Stimulated activated CD4-positive, alpha-beta T cell treated with anti-CD3 and anti-CD28 coated beads, Interleukin-15, amount 100 ng/mL, for 1 hour (primary cell): ENCODE results near the gene GGT6.

ENCODE experiments used
- DNase-seq, 2 donors: peaks; one replicate each; pipeline ENCODE4 v3.0.0-alpha.2; 2020; ENCODE audit warnings: low read depth in 1 of 2, low spot score in 1 of 2

Gene GGT6

DNA sequence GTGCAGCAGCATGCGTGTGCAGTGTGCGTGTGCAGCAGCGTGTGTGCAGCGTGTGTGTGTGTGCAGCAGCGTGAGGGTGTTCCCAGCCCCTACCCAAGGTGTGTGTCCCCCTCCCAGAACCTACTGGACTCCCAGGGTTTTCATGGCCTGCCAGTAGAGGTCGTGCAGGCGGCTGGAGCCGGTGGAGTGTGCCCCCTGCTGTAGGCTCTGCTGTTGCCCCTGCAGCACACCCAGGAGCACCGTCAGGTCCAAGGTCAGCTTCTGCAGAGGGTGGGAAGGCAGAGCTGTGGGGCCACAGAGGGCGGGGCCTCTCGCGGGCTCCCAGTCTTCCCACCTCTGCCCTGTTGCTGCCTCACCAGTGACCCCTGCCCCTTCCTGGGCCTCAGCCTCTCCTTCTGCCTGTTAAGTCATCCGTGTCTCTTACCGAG is 20.1 kb downstream of the GGT6 start:
- no peak for DNase-seq

DNA sequence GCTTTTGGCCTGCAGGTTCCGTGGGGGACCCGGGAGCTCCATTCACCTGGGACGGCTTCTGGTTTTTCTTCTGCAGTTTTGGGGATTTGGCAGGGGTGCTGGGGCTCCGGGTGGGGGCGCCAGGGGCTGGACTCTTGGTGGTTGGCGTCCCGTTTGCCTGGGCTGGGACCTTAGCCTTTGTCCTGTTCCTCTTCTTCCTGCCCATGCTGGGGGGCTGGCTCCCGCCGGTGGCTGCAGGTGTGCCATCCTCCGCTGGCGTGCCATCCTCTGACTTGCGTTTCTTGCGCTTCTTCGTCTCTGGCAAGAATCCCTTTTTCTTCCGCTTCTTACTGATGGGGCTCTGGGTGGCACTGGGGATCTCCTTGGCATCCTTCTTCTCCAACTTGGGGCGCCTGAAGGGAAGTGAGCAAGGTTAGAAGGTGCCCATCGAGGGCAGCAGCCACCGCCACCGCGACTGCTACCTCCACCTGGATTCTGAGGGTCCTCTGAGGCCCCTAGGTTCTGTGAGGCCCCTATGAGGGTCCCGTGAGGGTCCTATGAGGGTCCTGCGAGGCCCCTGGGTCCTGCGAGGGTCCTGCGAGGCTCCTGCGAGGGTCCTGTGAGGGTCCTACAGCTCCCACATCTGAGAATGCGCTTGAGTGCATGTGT is 20.7 kb downstream of the GGT6 start:
- DNase-seq = no peak

GRCh38 chr17:4539025-4539424 is 21.4 kb downstream of the GGT6 start:
- no peak for DNase-seq

DNA sequence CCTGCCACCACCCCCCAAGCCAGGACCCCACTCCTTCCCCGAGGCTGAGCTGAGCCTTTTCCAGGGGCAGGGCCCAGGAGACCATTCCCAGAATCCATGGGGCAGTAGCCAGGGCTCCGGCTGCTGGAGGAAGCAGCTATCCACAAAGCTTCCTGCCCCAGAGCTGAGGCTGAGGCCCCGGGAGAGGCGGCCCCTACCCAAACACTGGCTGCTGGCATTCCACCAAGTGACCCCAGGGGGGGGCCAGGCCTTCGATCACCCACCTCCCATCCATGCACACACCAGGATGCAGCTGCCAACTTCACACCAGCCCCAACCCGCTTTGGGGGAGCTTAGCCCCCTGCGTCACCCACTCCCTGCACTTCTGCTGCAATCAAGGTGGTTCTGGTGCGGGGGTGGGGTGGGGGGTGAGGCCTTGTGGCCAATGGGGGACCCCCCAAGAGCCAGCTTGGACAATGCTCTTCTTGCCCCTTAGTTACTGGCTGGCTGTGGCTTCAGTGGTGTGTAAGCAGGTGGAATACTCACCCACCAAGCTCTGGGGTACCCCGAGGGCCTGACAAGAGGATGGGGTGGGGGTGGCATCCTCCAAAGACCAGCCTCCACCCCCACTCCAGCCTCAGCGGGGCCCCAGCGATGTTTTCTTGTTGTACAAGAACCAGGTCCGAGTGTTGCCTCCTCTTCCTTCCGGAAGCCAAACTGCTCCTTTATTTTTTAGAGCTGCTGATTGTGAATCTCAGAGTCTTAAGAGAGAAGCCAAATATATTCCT is 22.0 kb downstream of the GGT6 start:
- no peak for DNase-seq

- no peak for DNase-seq
These were observed 22.7 kb downstream of the GGT6 start for GRCh38 chr17:4537451-4538235.

- no peak for DNase-seq
These were observed 23.5 kb downstream of the GGT6 start for GRCh38 chr17:4536742-4537411.

GRCh38 chr17:4536259-4536741 is 24.1 kb downstream of the GGT6 start:
- DNase-seq = no peak

GRCh38 chr17:4535667-4536258 is 24.6 kb downstream of the GGT6 start:
- DNase-seq = no peak

GRCh38 chr17:4534928-4535666 is 25.3 kb downstream of the GGT6 start:
- no peak for DNase-seq

DNA sequence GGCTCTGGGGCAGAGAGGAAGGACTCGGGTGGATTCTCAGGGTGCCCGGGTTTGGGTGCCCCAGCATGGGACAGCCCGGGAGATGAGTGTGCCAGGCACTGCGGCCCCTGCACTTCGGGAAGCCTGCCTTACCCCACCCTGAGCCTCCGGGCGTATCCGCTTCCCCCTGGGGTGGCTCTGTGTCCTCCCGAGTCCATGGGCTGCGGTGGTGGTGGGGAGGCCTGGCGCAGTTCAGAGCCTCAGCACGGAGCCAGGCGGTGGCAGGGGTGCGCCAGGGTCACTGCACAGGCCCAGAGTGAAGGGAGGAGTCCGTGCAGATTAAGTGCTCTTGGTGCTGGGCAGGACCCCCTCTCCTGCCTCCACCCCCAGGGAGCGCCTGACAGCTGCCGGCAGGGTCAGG is 25.9 kb downstream of the GGT6 start:
- no peak for DNase-seq

GRCh38 chr17:4533523-4534504 is 26.6 kb downstream of the GGT6 start:
- no peak for DNase-seq

DNA sequence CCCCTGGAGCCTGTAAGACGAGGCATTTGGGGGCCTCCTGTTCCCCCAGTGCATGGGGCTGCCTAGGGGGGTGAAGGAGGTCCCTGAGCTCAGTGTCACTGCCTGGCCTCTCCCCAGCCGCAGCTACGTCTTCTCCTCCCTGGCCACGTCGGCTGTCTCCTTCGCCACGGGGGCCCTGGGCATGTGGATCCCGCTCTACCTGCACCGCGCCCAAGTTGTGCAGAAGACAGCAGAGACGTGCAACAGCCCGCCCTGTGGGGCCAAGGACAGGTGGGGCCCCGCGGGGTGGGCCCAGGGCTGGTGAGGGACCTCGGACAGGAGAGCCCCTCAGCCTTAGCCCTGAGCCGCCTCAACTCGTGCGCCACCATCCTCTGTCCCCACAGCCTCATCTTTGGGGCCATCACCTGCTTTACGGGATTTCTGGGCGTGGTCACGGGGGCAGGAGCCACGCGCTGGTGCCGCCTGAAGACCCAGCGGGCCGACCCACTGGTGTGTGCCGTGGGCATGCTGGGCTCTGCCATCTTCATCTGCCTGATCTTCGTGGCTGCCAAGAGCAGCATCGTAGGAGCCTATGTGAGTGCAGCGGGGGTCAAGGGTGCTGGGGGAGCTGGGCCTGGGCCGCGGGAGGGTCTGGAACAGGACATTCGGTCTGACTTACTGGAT is 27.4 kb downstream of the GGT6 start:
- no peak for DNase-seq

DNA sequence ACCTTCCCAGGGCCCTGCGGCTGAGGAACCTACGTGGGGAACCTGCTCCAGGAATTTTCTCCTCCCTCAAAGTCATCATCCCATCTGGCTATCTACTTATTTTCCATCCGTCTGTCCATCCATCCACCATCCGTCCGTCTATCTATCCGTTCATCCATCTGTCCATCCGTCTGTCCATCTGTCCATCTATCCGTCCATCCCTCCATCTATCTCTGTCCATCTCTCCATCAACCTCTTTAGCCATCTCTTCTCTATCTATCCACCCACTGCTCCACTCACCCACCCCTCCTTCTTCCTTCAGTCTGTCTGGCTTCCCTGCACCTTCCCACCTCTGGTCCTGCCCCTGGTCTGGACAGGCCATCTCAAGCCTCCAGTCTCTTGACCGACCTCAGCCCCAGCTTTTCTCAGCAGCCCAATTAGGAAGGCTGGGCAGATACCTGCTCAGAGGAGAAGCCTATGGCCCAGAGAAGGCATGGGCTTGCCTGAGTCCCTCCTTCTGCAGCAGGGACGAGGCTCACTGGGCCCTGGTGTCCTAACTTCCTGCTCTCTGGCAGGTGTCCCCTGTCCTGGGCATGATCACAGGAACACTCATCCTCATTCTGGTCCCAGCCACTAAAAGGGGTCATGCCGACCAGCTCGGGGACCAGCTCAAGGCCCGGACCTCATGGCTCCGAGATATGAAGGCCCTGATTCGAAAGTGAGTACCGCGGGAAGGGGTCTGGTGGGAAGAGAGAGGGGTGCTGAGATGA is 28.2 kb downstream of the GGT6 start:
- no peak for DNase-seq

GRCh38 chr17:4530799-4531730 is 29.3 kb downstream of the GGT6 start:
- DNase-seq = no peak

DNA sequence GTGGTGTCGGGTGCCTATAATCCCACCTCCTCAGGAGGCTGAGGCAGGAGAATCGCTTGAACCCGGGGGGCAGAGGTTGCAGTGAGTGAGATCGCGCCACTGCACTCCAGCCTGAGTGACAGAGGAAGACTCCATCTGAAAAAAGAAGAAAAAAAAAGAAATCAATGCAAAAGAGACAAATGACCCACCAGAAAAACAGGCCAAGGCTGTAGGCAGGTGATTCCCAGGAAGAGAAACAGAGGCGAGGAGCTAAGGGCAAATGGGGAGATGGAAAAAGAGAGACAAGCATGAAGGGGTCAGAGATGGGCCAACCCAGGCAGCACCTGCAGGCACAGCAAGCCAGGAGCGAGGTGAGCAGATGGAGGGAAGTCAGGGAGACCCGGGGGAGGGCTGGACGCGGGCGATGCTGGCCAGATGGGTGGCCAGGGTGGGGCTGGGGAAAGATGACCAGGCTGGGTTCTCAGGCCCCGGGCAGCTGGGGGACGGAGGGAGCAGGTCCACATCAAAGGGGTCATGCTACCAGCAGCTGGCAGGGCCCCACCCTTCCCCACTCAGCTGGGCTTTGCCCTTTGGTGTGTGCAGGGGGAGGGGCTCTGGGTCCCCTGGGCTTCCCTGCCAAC is 30.7 kb downstream of the GGT6 start:
- DNase-seq = no peak

DNA sequence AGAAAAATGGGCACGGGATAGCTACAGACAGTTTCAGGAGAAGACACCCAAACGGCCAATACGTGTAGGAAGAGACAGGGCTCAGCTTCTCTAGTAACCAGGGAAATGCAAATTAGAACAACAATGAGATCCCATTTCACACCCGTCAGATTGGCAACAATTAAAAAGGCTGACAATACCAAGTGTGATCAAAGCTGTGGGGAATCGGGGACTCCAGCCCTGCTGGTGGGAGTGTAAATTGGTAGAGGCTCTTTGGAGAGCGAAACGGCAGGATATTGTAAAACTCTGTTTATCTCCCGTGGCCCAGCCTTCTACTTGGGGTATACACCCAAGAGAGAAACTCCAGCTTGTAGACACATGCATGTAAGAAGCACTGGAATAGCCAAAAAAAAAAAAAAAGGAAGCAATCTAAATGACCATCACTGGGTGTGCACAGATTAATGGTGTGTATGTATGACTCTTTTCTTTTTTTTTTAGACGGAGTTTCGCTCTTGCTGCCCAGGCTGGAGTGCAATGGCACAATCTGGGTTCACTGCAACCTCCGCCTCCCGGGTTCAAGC is 32.7 kb downstream of the GGT6 start:
- no peak for DNase-seq
